OCI-LY1 (cell line): ENCODE measurements around the gene TRMT1L.

Source experiments
- EZH2 ChIP-seq: fragments of 200-600 bp; sonication (generic), shearing (Covaris generic); IDR thresholded peaks from 2 replicates; pipeline ENCODE4 v1.8.0; 2017; ENCODE audit warnings: borderline replicate concordance, mixed run types, mild to moderate bottlenecking, antibody characterized with exemption, low read length, moderate library complexity, mixed read lengths
- TF ChIP-seq, protein P1 (sequence below): fragments of 200-600 bp; sonication (generic), shearing (Covaris generic); IDR thresholded peaks from 2 replicates; pipeline ENCODE4 v1.5.1; 2017; ENCODE audit warnings: mild to moderate bottlenecking, antibody characterized with exemption, low read length, moderate library complexity, mixed read lengths

DNA sequence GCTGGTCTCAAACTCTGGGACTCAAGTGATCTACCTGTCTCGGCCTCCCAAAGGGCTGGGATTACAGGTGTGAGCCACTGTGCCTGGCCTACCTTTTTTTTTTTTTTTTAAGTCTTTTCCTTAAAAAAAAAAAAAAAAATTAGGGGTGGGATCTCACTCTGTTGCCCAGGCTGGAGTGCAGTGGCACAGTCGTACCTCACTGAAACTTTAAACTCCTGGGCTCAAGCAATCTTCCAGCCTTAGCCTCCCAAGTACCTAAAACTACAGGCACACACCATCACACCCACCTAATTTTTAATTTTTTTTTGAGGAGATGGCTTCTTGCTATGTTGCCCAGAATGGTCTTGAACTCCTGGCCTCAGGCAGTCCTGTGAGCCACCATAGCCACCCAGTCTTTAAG lies 72.9 kb downstream of the TRMT1L start:
- TF ChIP-seq, protein P1, sequence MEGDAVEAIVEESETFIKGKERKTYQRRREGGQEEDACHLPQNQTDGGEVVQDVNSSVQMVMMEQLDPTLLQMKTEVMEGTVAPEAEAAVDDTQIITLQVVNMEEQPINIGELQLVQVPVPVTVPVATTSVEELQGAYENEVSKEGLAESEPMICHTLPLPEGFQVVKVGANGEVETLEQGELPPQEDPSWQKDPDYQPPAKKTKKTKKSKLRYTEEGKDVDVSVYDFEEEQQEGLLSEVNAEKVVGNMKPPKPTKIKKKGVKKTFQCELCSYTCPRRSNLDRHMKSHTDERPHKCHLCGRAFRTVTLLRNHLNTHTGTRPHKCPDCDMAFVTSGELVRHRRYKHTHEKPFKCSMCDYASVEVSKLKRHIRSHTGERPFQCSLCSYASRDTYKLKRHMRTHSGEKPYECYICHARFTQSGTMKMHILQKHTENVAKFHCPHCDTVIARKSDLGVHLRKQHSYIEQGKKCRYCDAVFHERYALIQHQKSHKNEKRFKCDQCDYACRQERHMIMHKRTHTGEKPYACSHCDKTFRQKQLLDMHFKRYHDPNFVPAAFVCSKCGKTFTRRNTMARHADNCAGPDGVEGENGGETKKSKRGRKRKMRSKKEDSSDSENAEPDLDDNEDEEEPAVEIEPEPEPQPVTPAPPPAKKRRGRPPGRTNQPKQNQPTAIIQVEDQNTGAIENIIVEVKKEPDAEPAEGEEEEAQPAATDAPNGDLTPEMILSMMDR = no peak
- no peak for TF ChIP-seq EZH2
